HG02588 (cell line): ENCODE measurements around the gene DCP2.

ENCODE experiments used
- ATAC-seq: cut with Tn5 transposase; IDR thresholded peaks from one replicate; pipeline ENCODE4 v1.9.1; 2021; ENCODE audit warnings: mild to moderate bottlenecking, moderate library complexity; ENCODE audit not compliant: unreplicated experiment

DCP2 gene

DNA sequence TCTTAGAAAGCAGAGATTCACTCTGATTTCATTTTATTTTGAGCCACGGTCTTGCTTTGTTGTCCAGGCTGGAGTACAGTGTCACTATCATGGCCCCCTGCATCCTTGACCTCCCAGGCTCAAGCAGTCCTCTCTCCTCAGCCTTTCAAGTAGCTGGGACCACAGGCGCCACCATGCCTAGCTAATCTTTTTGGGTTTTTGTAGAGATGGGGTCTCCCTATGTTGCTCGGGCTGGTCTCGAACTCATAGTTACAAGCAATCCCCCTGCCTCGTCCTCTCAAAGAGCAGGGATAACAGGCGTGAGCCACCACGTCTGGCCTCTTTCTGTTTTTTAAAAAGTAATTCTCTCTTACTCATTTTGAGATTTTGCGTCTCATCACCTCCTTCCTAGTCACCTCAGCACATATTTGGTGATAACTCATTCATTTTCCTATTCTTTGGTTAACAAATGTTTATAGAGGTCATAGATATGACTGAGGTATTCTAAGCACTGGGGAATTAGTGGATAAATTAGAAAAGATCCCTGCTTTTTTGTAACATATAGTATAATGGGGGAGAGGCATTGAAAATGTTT, 10.8 kb upstream of the DCP2 start:
- no peak for ATAC-seq

DNA sequence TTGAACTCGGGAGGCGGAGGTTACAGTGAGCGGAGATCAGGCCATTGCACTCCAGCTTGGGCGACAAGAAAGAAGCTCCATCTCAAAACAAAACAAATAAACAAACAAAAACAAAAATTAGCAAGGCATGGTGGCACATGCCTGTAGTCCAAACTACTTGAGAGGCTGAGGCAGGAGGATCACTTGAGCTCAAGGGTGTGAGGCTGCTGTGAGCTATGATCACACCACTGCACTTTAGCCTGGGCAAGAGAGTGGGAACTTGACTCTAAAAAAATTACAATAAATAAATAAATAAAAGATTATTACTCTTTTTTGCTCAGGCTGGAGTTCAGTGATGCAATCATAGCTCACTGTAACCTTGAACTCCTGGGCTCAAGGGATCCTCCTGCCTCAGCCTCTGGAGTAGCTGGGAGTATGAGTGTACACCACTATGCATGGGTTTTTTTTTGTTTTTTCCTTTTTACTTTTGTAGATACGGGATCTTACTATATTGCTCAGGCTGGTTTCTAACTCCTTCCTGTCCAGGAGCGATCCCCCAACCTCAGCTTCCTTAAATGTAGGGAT, 9.0 kb upstream of the DCP2 start:
- no peak for ATAC-seq

DNA sequence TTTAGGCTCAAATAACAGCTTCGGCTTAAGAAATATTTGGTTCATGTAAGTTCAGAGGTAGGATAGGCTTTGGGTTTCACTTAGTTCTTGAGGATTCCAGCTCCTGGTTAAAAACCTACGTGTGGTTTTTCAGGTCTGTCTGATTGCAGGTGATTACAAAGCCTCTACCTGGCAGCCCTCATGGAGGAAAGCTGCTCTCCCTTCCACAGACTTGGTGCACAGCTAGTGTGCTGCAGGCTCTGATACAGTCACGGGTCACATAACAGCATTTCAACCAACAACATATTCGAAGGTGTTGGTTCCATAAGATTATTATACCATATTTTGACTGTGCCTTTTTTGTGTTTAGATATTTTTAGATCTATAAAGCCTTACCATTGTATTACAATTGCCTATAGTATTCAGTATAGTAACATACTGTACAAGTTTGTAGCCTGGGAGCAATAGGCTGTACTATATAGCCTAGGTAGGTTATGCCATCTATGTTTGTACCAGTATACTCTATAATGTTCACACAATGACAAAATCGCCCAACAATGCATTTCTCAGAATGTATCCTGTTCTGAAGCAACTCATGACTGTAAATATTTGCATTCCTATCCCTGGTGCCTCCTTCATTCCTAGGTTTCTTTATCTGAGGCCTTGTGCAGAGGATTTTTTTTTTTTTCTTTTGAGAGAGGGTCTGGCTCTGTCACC, 8.0 kb upstream of the DCP2 start:
- ATAC-seq, result no peak

DNA sequence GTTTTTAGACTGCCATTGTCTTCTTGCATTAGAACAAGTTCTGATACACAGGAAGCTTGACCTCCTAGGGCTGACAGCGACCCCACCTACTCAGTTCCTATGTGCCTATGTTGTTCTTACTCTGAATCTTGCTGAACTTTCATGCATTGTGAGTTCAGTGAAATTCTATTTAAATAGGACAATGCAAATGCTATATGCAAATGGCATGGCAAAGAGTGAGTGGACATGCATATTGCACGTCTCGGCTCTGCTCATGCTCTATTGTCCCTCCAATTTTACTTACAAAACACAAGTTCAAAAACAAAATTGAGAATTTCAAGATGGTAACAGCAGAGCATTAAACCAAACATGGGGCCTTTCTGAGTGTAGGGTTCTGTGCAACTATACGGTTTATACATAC, 5.3 kb upstream of the DCP2 start:
- no peak for ATAC-seq

DNA sequence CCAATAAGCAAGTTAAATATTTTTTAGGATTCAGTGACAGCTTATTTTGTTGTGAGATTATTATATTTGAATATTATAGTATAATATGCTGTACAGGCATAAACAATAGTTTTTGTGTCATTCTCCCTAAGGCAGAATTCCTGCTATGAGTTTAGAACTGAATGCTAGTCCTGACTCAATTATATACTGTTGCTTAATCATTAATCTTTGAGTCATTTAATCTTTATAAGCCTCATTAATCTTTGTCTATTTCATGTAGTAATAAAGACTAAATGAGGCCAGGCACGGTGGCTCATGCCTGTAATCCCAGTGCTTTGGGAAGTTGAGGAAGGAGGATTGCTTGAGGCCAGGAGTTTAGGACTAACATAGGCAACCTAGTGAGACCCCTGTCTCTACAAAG, 3.6 kb upstream of the DCP2 start:
- no peak for ATAC-seq

DNA sequence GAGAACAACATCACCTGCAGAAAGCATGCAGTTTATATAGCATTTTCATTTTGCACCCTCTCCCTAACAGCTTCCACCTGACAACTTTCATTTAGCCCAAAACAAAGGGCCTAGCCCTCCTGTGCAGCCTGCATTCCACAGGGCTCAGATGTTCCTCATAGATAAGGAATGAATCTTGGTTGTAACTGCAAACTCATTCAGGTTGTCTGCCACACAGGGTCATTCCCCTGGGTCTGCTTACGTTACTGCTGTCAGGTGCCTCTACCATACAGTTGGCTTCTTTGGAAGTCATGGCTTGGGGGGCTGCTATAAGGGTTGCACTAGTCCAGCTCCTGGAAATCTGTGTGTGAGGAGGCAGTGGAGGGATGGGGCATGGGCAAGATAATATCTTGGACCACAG, 2.7 kb upstream of the DCP2 start:
- no peak for ATAC-seq

DNA sequence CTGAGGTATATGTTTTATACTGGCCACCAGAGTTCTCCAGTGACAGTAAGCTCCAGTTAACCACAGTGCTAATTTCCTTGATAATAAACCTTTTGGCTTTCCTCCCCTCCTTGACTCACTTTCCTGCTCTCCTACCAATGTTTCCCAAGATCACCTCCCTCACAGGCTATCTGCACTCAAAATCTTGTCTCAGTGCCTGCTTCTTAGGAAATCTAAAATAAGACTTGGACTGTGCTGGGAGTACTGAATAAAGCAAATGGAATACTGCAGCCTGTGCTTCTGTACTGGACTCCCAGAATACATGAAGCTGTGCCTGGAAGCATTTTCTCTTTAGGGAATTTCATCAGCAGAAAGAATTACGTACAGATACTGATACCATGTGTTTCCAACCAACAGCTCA, 1.7 kb upstream of the DCP2 start:
- no peak for ATAC-seq

DNA sequence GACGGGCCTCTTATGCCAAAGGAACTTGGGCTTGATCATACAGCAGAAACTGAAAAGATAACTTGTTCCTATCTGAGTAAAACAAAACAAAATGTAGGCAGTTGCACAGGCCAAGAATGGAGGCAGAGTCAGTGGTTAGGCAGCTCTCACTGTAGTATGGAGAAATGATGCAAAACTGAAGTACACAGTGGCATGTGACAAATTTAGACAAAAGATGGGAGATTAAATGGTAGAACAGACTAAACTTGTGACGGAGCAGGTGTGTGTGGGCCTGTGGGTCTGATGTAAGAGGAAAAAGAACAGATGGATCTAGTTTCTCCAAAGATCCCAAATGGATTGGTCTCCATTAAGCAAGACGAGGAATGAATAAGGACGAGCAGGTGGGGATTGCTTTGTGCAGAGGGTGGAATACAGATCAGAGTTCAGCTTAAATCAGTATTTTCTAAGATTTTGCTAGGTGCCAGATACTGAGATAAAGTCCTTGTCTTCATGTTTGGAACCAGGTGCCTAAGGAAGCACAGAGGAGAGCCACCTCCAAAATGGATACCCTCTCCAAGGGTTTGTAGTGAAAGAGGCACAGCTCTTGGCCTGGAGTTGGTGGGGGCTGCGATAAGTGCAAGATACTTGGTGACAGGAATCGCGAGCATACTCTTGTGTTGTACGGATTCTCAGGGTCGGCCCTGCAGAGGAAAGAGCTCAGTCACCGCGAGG, 722 bp upstream of the DCP2 start:
- ATAC-seq, result peak; percentile 14

DNA sequence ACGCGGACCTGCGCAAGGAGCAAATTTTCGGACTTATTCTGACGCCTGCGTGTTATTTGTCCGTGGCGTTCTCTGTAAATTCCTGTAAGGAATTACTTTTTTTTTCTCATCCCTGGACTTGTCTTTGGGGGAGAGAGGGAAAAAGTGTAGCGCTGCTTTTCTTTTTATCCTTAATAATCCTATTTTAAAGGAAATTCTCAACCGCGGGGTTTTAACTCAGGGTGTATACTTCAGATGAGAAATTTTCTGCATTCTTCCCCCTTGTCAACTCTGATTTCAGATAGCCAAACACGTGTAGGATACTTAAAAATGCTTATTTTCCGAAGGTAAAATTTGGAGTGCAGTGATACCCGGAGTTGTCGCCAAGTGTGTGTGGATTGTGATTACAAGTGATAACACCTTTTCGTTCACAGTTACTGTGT, 853 bp downstream of the DCP2 start:
- ATAC-seq, result no peak

DNA sequence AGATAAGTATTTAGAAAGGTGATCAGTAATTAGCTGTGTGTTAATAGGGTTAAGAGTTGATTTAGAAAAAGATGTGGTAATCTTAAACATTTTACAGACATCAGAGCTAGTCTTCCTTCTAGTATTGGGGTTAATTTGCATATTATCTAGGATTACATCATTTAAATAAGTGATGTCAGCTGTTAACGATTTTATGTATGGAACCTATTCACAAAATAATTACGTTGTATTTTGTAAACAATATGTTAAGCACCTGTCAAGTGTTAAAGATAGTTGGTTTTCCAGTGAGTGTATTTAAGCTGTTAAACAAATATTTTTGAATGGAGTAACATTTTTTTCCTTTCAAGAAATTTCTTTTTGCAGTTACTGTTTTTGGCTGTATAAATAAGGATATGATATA, 2.2 kb downstream of the DCP2 start:
- ATAC-seq, result no peak

DNA sequence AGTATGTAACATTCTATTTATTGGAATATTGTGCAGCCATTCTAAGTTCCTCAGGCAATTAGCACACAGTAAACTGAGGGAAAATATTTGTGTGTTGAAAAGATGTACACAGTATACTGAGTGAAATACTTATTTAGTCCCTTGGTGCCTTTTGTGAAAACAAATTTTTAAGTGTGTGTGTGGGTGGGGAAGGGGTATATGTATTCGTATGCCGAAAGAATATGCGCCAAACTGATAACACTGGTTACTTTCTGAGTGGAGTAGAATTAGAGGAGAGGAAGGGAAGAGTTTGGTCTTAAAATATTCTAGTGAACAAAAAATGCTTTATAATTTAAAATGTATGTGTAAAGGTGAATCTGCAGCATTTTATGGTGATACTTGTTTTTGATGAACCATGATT, 3.1 kb downstream of the DCP2 start:
- ATAC-seq, result no peak

DNA sequence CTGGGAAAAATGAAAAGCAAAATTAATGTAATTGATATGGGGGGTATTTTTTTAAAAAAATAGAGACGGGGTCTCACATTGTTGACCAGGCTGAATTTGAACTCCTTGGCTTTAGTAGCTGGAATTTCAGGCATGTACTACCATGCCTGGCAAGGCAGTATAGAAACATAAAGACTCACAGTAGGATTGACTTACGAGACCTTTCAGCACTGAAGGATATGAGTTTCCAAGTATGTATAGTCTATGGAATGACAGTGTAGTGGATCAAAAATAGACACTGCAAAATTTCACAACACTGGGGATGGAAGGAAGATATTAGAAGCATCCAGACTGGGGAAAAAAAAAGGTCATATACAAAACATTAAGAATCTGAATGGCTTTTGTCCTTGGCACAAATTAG, 6.8 kb downstream of the DCP2 start:
- no peak for ATAC-seq

DNA sequence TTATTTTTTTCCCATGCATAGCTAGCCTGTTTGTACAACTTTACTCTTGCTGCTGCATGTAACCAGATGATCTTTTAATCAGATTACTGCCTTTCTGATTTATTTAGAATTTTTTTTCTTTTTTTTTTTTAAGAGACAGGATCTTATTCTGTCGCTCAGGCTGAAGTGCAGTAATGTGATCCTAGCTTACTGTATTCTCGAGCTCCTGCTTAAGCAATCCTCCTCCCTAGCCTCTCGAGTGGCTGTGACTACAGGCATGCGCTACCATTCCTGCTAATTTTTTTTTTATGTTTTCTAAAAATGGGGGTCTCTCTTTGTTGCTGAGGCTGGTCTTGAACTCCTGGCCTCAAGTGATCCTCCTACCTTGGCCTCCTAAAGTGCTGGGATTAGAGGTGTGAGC, 9.6 kb downstream of the DCP2 start:
- ATAC-seq, result no peak

DNA sequence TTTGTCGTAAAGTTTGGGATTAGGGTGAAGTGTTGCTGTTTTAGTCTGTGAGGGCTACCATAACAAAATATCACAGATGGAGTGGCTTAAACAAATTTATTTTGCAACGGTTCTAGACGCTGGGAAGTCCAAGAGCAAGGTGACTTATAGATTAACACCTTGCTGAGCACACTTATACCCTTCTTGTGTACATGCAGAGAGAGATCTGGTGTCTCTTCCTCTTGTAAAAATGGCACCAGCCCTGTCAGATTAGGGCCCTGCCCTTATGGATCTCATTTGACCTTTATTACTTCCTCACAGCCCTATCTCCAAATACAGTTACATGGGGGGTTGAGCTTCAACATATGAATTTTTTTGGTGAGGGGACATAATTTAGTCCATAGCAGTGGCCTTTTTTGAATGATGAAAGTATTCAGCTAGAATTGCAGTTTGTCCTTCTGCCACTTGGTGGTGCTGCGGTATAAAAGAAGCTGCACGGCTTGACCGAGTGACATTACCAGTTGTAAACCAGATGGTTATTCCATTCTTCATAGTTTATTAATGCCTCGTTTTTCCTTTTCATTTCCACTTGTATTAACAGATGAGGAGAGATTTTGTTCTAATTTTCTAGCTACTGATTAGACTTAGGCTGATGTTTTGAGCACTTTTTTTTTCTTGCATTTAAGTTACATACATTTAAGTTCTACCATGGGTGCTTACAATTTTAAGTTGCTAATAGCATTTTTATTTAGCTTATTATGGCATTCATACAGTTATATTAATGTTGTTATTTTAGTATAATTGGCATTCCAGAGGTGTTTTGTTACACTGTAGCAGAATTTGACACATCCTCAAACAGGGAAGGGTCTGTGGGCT, 19.4 kb downstream of the DCP2 start:
- ATAC-seq, result peak; percentile 82

DNA sequence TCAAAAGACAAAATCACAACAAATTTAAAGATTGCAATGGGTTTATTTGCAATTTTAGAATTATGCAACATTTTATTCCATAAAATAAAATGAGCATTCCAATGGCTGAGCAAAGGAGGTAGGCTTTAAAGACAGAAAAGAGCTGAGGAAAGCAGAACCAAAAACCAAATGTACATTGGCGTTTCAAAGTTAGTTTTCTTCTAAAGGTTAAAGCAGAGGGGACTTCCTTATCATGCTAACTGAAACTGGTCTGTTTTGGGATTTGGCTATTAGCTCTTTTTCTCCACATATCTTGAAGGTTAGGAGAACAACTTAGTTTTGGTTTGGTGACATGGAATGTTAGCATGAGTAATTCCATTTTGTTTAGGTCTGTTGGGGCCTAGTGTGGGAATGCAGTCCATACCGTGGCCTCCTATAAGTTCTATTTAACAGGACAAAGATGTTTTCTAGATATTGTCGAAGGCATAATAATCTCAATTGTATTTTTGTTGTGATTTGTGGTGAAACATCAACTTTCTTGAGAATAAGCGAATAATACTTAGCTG, 20.3 kb downstream of the DCP2 start:
- no peak for ATAC-seq

DNA sequence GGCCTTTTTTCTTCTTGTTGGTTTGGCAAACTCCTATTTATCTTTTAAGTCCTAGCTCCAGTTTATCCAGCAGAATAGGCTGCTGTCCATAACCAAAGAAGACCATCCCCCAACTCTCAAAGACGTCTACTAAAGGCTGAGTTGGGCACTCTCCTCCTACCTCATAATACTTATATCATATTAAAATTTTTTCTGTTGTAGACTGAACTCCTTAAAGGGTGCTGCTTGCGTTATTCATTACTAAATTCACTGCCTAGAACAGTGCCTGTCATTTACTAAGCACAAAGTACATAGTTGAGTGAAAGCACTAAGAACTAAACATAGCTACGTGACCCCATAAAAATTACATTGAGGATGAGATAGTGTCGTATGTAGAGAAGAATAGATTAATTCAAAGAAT, 21.7 kb downstream of the DCP2 start:
- no peak for ATAC-seq

DNA sequence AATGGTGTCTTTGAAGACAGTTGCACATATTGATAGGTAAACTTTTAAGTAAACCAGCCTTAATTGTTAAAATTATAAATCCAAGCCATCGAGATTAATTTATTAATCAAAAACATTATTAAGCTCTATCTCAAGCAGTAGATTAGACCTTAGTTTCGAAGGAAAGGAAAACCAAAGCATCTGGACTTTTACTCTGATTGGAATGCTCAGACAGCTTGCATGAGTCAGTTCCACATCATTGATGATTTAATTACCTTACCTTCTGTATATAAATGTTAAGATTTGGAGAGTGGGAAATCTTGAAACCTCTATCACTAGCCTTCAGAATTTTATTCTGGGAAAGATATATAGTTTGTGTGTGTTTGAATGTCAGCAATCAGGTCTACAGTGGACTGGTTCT, 23.9 kb downstream of the DCP2 start:
- no peak for ATAC-seq

DNA sequence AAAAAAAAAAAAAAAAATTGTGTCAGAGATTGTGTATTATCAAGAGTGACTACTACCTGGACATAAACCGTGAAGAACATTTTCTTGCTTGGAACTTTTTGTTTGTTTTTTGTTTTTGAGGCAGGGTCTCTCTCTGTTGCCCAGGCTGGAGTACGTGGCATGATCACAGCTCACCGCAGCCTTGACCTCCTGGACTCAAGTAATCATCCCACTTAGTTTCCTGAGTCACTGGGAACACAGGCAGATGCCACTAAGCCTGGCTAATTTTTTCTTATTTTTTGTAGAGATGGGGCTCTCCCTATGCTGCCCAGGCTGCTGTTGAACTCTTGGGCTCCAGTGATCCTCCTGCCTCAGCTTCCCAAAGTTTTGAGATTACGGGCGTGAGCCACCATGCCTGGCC, 25.8 kb downstream of the DCP2 start:
- ATAC-seq, result no peak

DNA sequence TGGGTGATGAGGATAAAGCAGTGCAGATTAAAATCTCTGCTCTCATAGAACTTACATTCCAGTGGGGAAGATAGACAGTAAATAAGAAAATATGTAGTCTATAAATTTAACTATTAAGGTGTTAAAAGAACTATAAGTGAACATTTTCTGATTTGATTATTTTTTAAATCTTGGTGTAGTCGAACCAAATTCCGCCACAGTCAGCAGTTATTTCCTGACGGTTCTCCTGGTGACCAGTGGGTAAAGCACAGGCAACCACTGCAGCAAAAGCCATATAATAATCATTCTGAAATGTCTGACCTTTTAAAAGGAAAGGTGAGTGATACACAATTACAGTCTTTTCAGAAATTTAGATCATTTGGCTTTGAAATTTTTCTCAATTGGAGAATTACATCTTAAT, 27.2 kb downstream of the DCP2 start:
- no peak for ATAC-seq

DNA sequence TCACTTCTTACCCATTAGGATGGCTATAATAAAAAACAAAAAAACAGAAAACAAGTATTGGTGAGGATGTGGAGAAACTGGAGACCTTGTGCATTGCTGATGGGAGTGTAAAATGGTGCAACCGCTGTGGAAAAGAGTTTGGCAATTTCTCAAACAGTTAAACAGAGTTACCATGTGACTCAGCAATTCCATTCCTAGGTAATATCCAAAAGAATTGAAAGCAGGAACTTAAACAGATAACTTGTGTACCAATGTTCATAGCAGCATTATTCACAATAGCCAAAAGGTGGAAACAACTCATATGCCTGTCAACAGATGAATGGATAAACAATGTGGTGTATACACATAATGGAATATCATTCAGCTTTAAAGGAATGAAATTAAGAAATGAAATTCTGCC, 28.9 kb downstream of the DCP2 start:
- ATAC-seq, result no peak
